ENCODE data around the gene SIGLEC15. TPM values are rescaled to one million over a fixed set of nuclear protein-coding genes. Genes with fewer than 3 reads are reported as not detected.

SIGLEC15 gene
- total RNA-seq (2013; cell fraction: nucleolus; rRNA removed) = 0.58 and 1.3 TPM in 2 replicates
- total RNA-seq (2014; rRNA removed) (0.45 TPM in 1 of 2 replicates, not detected in the other), total RNA-seq (2014; rRNA removed; fragmentation: Illumina TruSeq; extraction: Trizol) (not detected in 2 replicates), total RNA-seq (2021) (0.21 TPM in 1 of 2 replicates, not detected in the other), polyA plus RNA-seq (2011; rRNA removed) (not detected in 2 replicates), polyA plus RNA-seq (2014; fragmentation: Illumina TruSeq; extraction: Trizol) (not detected in 2 replicates), polyA plus RNA-seq (2014; fragmentation: Nextera tagmentation; extraction: Ambion mirVana) (not detected), polyA plus RNA-seq (2014; rRNA removed) (0.03 TPM in 1 of 2 replicates, not detected in the other), polyA plus RNA-seq (2016; fragmentation: Nextera tagmentation; extraction: Ambion mirVana) (under 1 TPM in 1 of 2 experiments, not detected in 1; 0.09 TPM), polyA minus RNA-seq (2011; rRNA and poly(A)+ RNA removed) (not detected in 2 replicates), Bru-seq, nascent RNA (percentile 29 among the genes with signal in this experiment), BruChase-seq, experiment 1, labeled RNA remaining after a 6-hour chase (percentile 20 among the genes with signal in this experiment), BruChase-seq, experiment 2, labeled RNA remaining after a 2-hour chase (percentile 15 among the genes with signal in this experiment)
- not detected for polyA plus RNA-seq (2011; ENCODE audit: low read depth)
- not detected in 2 replicates for polyA plus RNA-seq (2011; cell fraction: cytosol; rRNA removed)
- not detected in 2 replicates for polyA plus RNA-seq (2011; cell fraction: nucleus; rRNA removed)
- polyA plus RNA-seq (2012) = 0.51 TPM in 1 of 2 replicates, not detected in the other
- not detected in 2 replicates for polyA minus RNA-seq (2011; cell fraction: cytosol; rRNA and poly(A)+ RNA removed)
- not detected in 2 replicates for polyA minus RNA-seq (2011; cell fraction: nucleus; rRNA and poly(A)+ RNA removed)
- long read RNA-seq, experiment 1 = 0 reads
- long read RNA-seq, experiment 2 = 0 reads

- in situ Hi-C loops (cut with MboI) = no loop called here
- ATAC-seq = peak; percentile 26
Measured at GRCh38 chr18:45825258-45826044, at the start of gene SIGLEC15. TSS of gene SIGLEC15 (plus strand) at chr18:45825675. CDS start at chr18:45825729, 54 bp downstream.

More at GRCh38 chr18:45825258-45826044, at the start of gene SIGLEC15:
- FAIRE-seq = peak; percentile 65
- Histone ChIP-seq H3K79me2 (ENCODE audit: control insufficient read depth, insufficient read depth, low read length) (no peaks in the 10 kb centered on the region), H4K20me1 (ENCODE audit: control insufficient read depth, insufficient read depth) (no peaks in the 10 kb centered on the region), H3K4me2 (ENCODE audit: control insufficient read depth, insufficient read depth) (no peak within 1 kb of the TSS; the same call in 1 of the 2 replicates), H3K9me3 (replicated peaks; ENCODE audit: control insufficient read depth, insufficient read depth, low read length) (no peaks in the 10 kb centered on the region; the same call in 2 of the 3 replicates), H2AFZ (ENCODE audit: control insufficient read depth, low read depth, low read length) (peak within 1 kb of the TSS; percentile 30; the same call in 1 of the 2 replicates), H3K4me1 (ENCODE audit: control insufficient read depth, insufficient read depth, low read length) (peaks cover 18% of the 10 kb centered on the region), H3K36me3 (ENCODE audit: control insufficient read depth in 2 of 2, insufficient read depth in 2 of 2, low read length in 1 of 2) (no peaks in the 10 kb centered on the region), H3K27me3 (replicated peaks in 1 of 2; ENCODE audit: control insufficient read depth in 2 of 2, insufficient read depth in 2 of 2, low read length in 1 of 2) (no peaks in the 10 kb centered on the region), H3K9ac (ENCODE audit: control insufficient read depth, insufficient read depth, low read length) (no peak within 1 kb of the TSS), H3K27ac (ENCODE audit: control insufficient read depth, insufficient read depth) (no peak within 1 kb of the TSS), H3K4me3 (no peak within 1 kb of the TSS)
- no peak for DNase-seq (ENCODE audit: low read depth, low spot score)
- BruUV-seq (replicated peaks) = no TSS peak
- TF ChIP-seq WRNIP1 (IDR thresholded peaks at IDR 0.05; ENCODE audit: borderline replicate concordance, low read depth, low read length) (no peak), CHD1 (IDR thresholded peaks at IDR 0.05; ENCODE audit: low read depth, low read length) (no peak), IKZF2 (IDR thresholded peaks at IDR 0.05) (peak in 1 of 2 experiments; percentile 44; a peak in 1 of 4 replicates), ZNF384 (IDR thresholded peaks at IDR 0.05; ENCODE audit: borderline replicate concordance, low read depth, low read length) (no peak), CEBPB (IDR thresholded peaks at IDR 0.05; ENCODE audit: borderline replicate concordance in 1 of 2, low read depth in 2 of 2, low read length in 2 of 2) (no peak), DPF2 (IDR thresholded peaks at IDR 0.05) (no peak), SMAD1 (IDR thresholded peaks at IDR 0.05; ENCODE audit: low read depth, partially characterized antibody) (no peak), IKZF1 (conservative IDR thresholded peaks at IDR 0.05) (peak; percentile 30), NFYB (IDR thresholded peaks at IDR 0.05; ENCODE audit: insufficient read depth, low read depth, low read length) (no peak)
- intact Hi-C loops (cut with micrococcal nuclease; ENCODE audit: unreplicated experiment) = no loop called here
- RAD21 ChIA-PET (ENCODE audit: unreplicated experiment) = no interaction called here
- POLR2A ChIA-PET = no interaction called here
- WGBS (ENCODE audit: insufficient coverage, insufficient replicate concordance, low lambda C conversion rate, missing lambda C conversion rate) = 15% methylated on average over 12 of the region's 12 CpGs
- SMC1A ChIA-PET (ENCODE audit: uncharacterized antibody, unreplicated experiment) = interaction anchor here (1.3 kb wide), 1 partner anchor 18 kb away, joined by 3 read pairs; no protein-coding TSS in a partner anchor
- CTCF ChIA-PET = interaction anchor here (0.7 to 1.4 kb wide), 2 partner anchors 53 to 87 kb away, joined by 3 read pairs; no protein-coding TSS in a partner anchor

Data from GM12878 (cell line).